Testis (tissue), 2 donors: ENCODE measurements around the gene CDYL2.

Experiments
- CTCF ChIP-seq, 3 experiments: fragments of 450-650 bp in 2 of 3; fragments of 200-600 bp in 1 of 3; sonication (generic) in 1 of 3; IDR thresholded peaks; one replicate each; pipeline ENCODE4 v1.5.1; 2016 to 2019; ENCODE audit warnings: antibody characterized with exemption in 3 of 3, mild to moderate bottlenecking in 2 of 3, moderate library complexity in 1 of 3
- POLR2A ChIP-seq: fragments of 450-650 bp; IDR thresholded peaks from one replicate; pipeline ENCODE4 v1.6.1; 2017; ENCODE audit warnings: antibody characterized with exemption, mild to moderate bottlenecking, moderate library complexity

GRCh38 chr16:80652441-80652840 is 152.0 kb downstream of the CDYL2 start:
- TF ChIP-seq CTCF (IDR thresholded peaks at IDR 0.05) (no peak), POLR2A (no peak)
